ENCODE measurements around the gene CACNA1E. TPM values are rescaled to one million over a fixed set of nuclear protein-coding genes. Genes with fewer than 3 reads are reported as not detected.

The CACNA1E gene
- total and polyA plus RNA-seq, 2 of the 13 experiments (the other 11 are each of a cell fraction or from before 2014, with no cell fraction given), result not detected

DNA sequence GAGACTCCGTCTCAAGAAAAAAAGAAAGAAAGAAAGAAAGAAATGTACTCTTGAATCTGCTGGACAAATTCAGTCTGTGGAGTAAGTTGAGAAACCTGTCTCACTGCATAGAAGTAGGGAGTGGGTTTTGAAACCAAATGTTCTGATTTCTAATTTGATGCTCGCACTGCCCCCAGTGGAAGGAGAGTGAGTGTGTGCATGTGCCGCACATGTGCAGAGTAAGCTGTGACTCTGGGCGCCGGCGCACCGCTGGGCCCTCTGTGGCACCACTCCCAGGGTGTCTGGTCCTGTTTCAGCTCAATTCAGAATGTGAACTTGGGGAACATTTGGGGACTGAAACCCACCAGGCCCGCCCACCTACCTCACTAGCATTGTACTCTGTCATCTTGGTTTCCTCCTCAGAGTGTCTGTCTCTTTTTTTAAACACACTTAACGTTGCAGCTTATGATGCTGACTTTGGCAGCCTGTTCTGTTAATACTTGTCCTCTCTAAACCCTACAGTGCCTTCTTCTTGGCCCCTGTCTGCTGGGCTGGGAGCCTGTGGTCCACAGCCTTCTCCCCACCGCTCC lies 104.6 kb downstream of the CACNA1E start:
- Histone ChIP-seq H3K4me1 (ENCODE audit: insufficient read depth, low read length) (no peaks in the 10 kb centered on the region), H3K9me3 (ENCODE audit: low read length) (no peaks in the 10 kb centered on the region), H3K36me3 (replicated peaks in 1 of 2; ENCODE audit: control insufficient read depth in 1 of 2, insufficient read depth in 2 of 2, low read length in 2 of 2) (no peaks in the 10 kb centered on the region), H4K20me1 (ENCODE audit: insufficient read depth, low read length) (no peaks in the 10 kb centered on the region), H2AFZ (ENCODE audit: low read length) (no peak overlapping the region), H3K4me3 (replicated peaks in 1 of 3; ENCODE audit: insufficient read depth in 1 of 3, low read depth in 2 of 3, low read length in 3 of 3) (no peak overlapping the region), H3K79me2 (ENCODE audit: insufficient read depth, low read length) (no peaks in the 10 kb centered on the region), H3K9ac (ENCODE audit: insufficient read depth, low read depth, low read length) (no peak overlapping the region), H3K27ac (ENCODE audit: extremely low read length, insufficient read depth, low read length) (no peak overlapping the region), H3K27me3 (ENCODE audit: control insufficient read depth in 1 of 2, insufficient read depth in 2 of 2, low read length in 2 of 2) (0 out of 5 replicates have a peak, but pooled peaks cover 0 to 4% of the 10 kb centered on the region in 2 experiments), H3K4me2 (ENCODE audit: low read depth, low read length) (no peak overlapping the region)
- no peak for TF ChIP-seq ZNF143 (CRISPR knock-in tag; IDR thresholded peaks at IDR 0.05)
- TF ChIP-seq, protein P1, sequence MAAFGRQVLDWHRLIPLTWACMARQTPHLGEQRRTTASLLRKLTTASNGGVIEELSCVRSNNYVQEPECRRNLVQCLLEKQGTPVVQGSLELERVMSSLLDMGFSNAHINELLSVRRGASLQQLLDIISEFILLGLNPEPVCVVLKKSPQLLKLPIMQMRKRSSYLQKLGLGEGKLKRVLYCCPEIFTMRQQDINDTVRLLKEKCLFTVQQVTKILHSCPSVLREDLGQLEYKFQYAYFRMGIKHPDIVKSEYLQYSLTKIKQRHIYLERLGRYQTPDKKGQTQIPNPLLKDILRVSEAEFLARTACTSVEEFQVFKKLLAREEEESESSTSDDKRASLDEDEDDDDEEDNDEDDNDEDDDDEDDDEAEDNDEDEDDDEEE (CRISPR knock-in tag; IDR thresholded peaks at IDR 0.05), result no peak
- TF ChIP-seq RBFOX2 (IDR thresholded peaks at IDR 0.05; ENCODE audit: low read depth, low read length), result no peak
- TF ChIP-seq, protein P2, sequence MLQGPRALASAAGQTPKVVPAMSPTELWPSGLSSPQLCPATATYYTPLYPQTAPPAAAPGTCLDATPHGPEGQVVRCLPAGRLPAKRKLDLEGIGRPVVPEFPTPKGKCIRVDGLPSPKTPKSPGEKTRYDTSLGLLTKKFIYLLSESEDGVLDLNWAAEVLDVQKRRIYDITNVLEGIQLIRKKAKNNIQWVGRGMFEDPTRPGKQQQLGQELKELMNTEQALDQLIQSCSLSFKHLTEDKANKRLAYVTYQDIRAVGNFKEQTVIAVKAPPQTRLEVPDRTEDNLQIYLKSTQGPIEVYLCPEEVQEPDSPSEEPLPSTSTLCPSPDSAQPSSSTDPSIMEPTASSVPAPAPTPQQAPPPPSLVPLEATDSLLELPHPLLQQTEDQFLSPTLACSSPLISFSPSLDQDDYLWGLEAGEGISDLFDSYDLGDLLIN (CRISPR knock-in tag; IDR thresholded peaks at IDR 0.05; ENCODE audit: borderline replicate concordance), result no peak
- TF ChIP-seq HMG20A (CRISPR knock-in tag; IDR thresholded peaks at IDR 0.05; ENCODE audit: borderline replicate concordance), result no peak
- TF ChIP-seq HDAC1 (CRISPR knock-in tag; IDR thresholded peaks at IDR 0.05), result no peak
- no peak for TF ChIP-seq KAT8 (CRISPR knock-in tag; IDR thresholded peaks at IDR 0.05)
- TF ChIP-seq, protein P3, sequence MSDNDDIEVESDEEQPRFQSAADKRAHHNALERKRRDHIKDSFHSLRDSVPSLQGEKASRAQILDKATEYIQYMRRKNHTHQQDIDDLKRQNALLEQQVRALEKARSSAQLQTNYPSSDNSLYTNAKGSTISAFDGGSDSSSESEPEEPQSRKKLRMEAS (IDR thresholded peaks at IDR 0.05), result peak; percentile 27; the same call in 1 of the 2 replicates
- TF ChIP-seq ZNF704 (CRISPR knock-in tag; IDR thresholded peaks at IDR 0.05; ENCODE audit: borderline replicate concordance), result no peak
- TF ChIP-seq, protein P4, sequence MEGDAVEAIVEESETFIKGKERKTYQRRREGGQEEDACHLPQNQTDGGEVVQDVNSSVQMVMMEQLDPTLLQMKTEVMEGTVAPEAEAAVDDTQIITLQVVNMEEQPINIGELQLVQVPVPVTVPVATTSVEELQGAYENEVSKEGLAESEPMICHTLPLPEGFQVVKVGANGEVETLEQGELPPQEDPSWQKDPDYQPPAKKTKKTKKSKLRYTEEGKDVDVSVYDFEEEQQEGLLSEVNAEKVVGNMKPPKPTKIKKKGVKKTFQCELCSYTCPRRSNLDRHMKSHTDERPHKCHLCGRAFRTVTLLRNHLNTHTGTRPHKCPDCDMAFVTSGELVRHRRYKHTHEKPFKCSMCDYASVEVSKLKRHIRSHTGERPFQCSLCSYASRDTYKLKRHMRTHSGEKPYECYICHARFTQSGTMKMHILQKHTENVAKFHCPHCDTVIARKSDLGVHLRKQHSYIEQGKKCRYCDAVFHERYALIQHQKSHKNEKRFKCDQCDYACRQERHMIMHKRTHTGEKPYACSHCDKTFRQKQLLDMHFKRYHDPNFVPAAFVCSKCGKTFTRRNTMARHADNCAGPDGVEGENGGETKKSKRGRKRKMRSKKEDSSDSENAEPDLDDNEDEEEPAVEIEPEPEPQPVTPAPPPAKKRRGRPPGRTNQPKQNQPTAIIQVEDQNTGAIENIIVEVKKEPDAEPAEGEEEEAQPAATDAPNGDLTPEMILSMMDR (CRISPR knock-in tag; IDR thresholded peaks at IDR 0.05), result peak; percentile 27
- TF ChIP-seq MBNL3 (CRISPR knock-in tag; conservative IDR thresholded peaks at IDR 0.05), result no peak
- in situ Hi-C loops (cut with HindIII; ENCODE audit: extremely low pct_ligation_motif_present, low pct_unique_long_range_greater_than_20kb) (no loop called here), intact Hi-C loops (cut with micrococcal nuclease; ENCODE audit: unreplicated experiment) (no loop called here)
- ChIA-PET POLR2A (no interaction called here), CTCF (ENCODE audit: low intra/inter-chr PET ratio, low total read pairs) (no interaction called here)
- ATAC-seq, result peak; percentile 97
- BruUV-seq (replicated peaks), result no TSS peak
- no peak for DNase-seq (ENCODE audit: low spot score)
- WGBS (ENCODE audit: low lambda C conversion rate), result 43% methylated on average over 4 of the region's 10 CpGs
- FAIRE-seq, result no peak

All from HepG2 (cell line).